GM12878 (cell line): ENCODE measurements around the gene BAK1. TPM values are rescaled to one million over a fixed set of nuclear protein-coding genes. Genes with fewer than 3 reads are reported as not detected.

Experiments
- BCL3 ChIP-seq: IDR thresholded peaks from 2 replicates; pipeline ENCODE4 v1.6.1; 2011; ENCODE audit warnings: borderline replicate concordance, low read depth, mild to moderate bottlenecking, moderate library complexity, low read length; ENCODE audit not compliant: insufficient read depth, poor library complexity, severe bottlenecking
- EED ChIP-seq: sonication (generic); IDR thresholded peaks from 2 replicates; pipeline ENCODE4 v1.6.1; 2016; ENCODE audit warnings: antibody characterized with exemption, low read depth
- EZH2 ChIP-seq: IDR thresholded peaks from 2 replicates; pipeline ENCODE4 v1.6.1; 2012; ENCODE audit warnings: low read depth, mild to moderate bottlenecking, control low read depth, inconsistent platforms, low read length, borderline replicate concordance; ENCODE audit not compliant: control insufficient read depth
- IRF3 ChIP-seq: fragments of 450-650 bp; IDR thresholded peaks from 2 replicates; pipeline ENCODE4 v1.6.1; 2014; ENCODE audit warnings: mild to moderate bottlenecking
- JUND ChIP-seq: IDR thresholded peaks from 2 replicates; pipeline ENCODE4 v1.6.1; 2012; ENCODE audit warnings: low read depth, mild to moderate bottlenecking, low read length, improper control_type of control experiment, moderate library complexity
- NFYA ChIP-seq: IDR thresholded peaks from 2 replicates; pipeline ENCODE4 v1.6.1; 2011; ENCODE audit warnings: low read depth, mild to moderate bottlenecking, low read length, improper control_type of control experiment, borderline replicate concordance
- NKRF ChIP-seq: fragments of 450-650 bp; conservative IDR thresholded peaks from 2 replicates; pipeline ENCODE4 v1.6.1; 2017; ENCODE audit warnings: mild to moderate bottlenecking, moderate library complexity
- NR2C2 ChIP-seq: IDR thresholded peaks from 2 replicates; pipeline ENCODE4 v1.6.1; 2011; ENCODE audit warnings: borderline replicate concordance, low read depth; ENCODE audit not compliant: control insufficient read depth, insufficient read length
- PBX3 ChIP-seq: IDR thresholded peaks from 2 replicates; pipeline ENCODE4 v1.6.1; 2011; ENCODE audit warnings: mild to moderate bottlenecking, low read depth, low read length, moderate library complexity; ENCODE audit not compliant: insufficient replicate concordance
- PML ChIP-seq: IDR thresholded peaks from 2 replicates; pipeline ENCODE4 v1.6.1; 2012; ENCODE audit warnings: low read length, inconsistent platforms
- POLR2A ChIP-seq: IDR thresholded peaks from 2 replicates; pipeline ENCODE4 v1.6.1; 2011; ENCODE audit warnings: low read depth, mild to moderate bottlenecking, low read length
- POLR2AphosphoS2 ChIP-seq: IDR thresholded peaks from 2 replicates; pipeline ENCODE4 v1.6.1; 2011; ENCODE audit warnings: low read depth, mild to moderate bottlenecking, low read length, improper control_type of control experiment, moderate library complexity
- RAD21 ChIP-seq: IDR thresholded peaks from 2 replicates; pipeline ENCODE4 v1.6.1; 2011; ENCODE audit warnings: mild to moderate bottlenecking, low read depth, low read length, moderate library complexity; ENCODE audit not compliant: insufficient read depth
- STAT1 ChIP-seq: fragments of 450-650 bp; conservative IDR thresholded peaks from 2 replicates; pipeline ENCODE4 v1.6.1; 2014; ENCODE audit warnings: antibody characterized with exemption, mild to moderate bottlenecking
- ZNF207 ChIP-seq: fragments of 450-650 bp; IDR thresholded peaks from 2 replicates; pipeline ENCODE4 v1.6.1; 2014; ENCODE audit warnings: antibody characterized with exemption, mild to moderate bottlenecking, borderline replicate concordance
- ZNF274 ChIP-seq: IDR thresholded peaks from one replicate; pipeline ENCODE4 v1.8.0; 2011; ENCODE audit not compliant: insufficient read length, insufficient read depth
- ZNF687 ChIP-seq: fragments of 450-650 bp; IDR thresholded peaks from 2 replicates; pipeline ENCODE4 v1.6.1; 2017; ENCODE audit warnings: mild to moderate bottlenecking, moderate library complexity
- ZZZ3 ChIP-seq: IDR thresholded peaks from 2 replicates; pipeline ENCODE4 v1.6.1; 2011; ENCODE audit warnings: low read depth; ENCODE audit not compliant: control insufficient read depth, insufficient read length
- polyA plus RNA-seq, 11 experiments: library from polyadenylated mRNA; depleted of rRNA in 4 of 11; unstranded in 6 of 11; stranded (reverse) in 5 of 11; fragments of >200 nt; fragmentation: Nextera tagmentation in 4 of 11; fragmentation: Illumina TruSeq in 1 of 11; extraction: Ambion mirVana in 4 of 11; extraction: Trizol in 1 of 11; gene quantifications; 1 replicate in 1 of 11; 2 replicates in 10 of 11; pipeline versions ENCODE4 v1.2.1 to v1.2.3, GENCODE V29; 2011 to 2016; ENCODE audit warnings: inconsistent platforms in 2 of 11, missing spikeins in 2 of 11, low read depth in 1 of 11
- total RNA-seq, 4 experiments: library from RNA; depleted of rRNA in 3 of 4; stranded (reverse); fragments of >200 nt in 3 of 4; fragmentation: Illumina TruSeq in 1 of 4; extraction: Trizol in 1 of 4; gene quantifications; 2 replicates each; pipeline versions ENCODE4 v1.2.1 to v1.2.3, GENCODE V29; 2013 to 2021

The BAK1 gene
- total and polyA plus RNA-seq, 10 of the 15 experiments (the other 5 are each of a cell fraction or from before 2014, with no cell fraction given) = 6.3 to 65.8 (median 29.6) TPM

- TF ChIP-seq POLR2AphosphoS2 (0 out of 2 replicates have a peak, but pooled peaks have one; percentile 44), NFYA (no peak), POLR2A (peak; percentile 76), PBX3 (no peak), JUND (no peak), ZNF687 (peak; percentile 41), ZNF274 (no peak), EED (no peak), PML (no peak), IRF3 (no peak), EZH2 (no peak), NR2C2 (no peak), RAD21 (0 out of 2 replicates have a peak, but pooled peaks have one; percentile 22), ZZZ3 (no peak), ZNF207 (no peak), NKRF (peak; percentile 64; the same call in 1 of the 2 replicates), STAT1 (no peak), BCL3 (no peak)
These were observed at the start of gene BAK1 (continued) for GRCh38 chr6:33579828-33580714.
